Measurements from ENCODE around the gene AMER2. TPM values are rescaled to one million over a fixed set of nuclear protein-coding genes. Genes with fewer than 3 reads are reported as not detected.

The AMER2 gene
- total and polyA plus RNA-seq, 2 experiments from 2014 or later: not detected

- Histone ChIP-seq H3K4me1 (ENCODE audit: insufficient read depth) (0 out of 2 replicates have a peak, but pooled peaks cover 3% of the 10 kb centered on the region), H3K9ac (no peak overlapping the region), H3K79me2 (ENCODE audit: insufficient read depth) (no peaks in the 10 kb centered on the region), H3K9me3 (ENCODE audit: low read depth) (no peaks in the 10 kb centered on the region), H4K20me1 (ENCODE audit: insufficient read depth) (no peaks in the 10 kb centered on the region), H3K27me3 (replicated peaks; ENCODE audit: insufficient read depth) (peaks cover 3% of the 10 kb centered on the region; the same call in 1 of the 2 replicates), H3K4me3 (no peak overlapping the region), H3K36me3 (ENCODE audit: low read depth) (no peaks in the 10 kb centered on the region), H3K27ac (no peak overlapping the region), H3K4me2 (ENCODE audit: unreplicated experiment) (no peak overlapping the region), H3F3A (ENCODE audit: insufficient read depth) (no peaks in the 10 kb centered on the region), H3K9me2 (ENCODE audit: insufficient read depth) (no peaks in the 10 kb centered on the region), H2AFZ (no peak overlapping the region)
- TF ChIP-seq EZH2 (IDR thresholded peaks at IDR 0.05; ENCODE audit: insufficient read depth, poor library complexity, severe bottlenecking) (no peak), EZH2phosphoT487 (IDR thresholded peaks at IDR 0.05; ENCODE audit: insufficient read depth, low read depth) (no peak)
- WGBS, 2 experiments (ENCODE audit: low coverage in 1 of 2, low lambda C conversion rate in 2 of 2, missing lambda C conversion rate in 2 of 2): 43 to 48% methylated on average over 8 of the region's 8 CpGs
- no peak for DNase-seq
- in situ Hi-C loops (cut with MboI): no loop called here
Measured at GRCh38 chr13:25207291-25207810, 35.3 kb upstream of the AMER2 start.

GRCh38 chr13:25204863-25205262 is 32.8 kb upstream of the AMER2 start:
- in situ Hi-C loops (cut with MboI): no loop called here
- Histone ChIP-seq H4K20me1 (ENCODE audit: insufficient read depth) (no peaks in the 10 kb centered on the region), H3K27ac (no peak overlapping the region), H3K9ac (no peak overlapping the region), H3K36me3 (ENCODE audit: low read depth) (no peaks in the 10 kb centered on the region), H3F3A (ENCODE audit: insufficient read depth) (no peaks in the 10 kb centered on the region), H3K9me3 (ENCODE audit: low read depth) (no peaks in the 10 kb centered on the region), H3K79me2 (ENCODE audit: insufficient read depth) (no peaks in the 10 kb centered on the region), H2AFZ (no peak overlapping the region), H3K9me2 (ENCODE audit: insufficient read depth) (no peaks in the 10 kb centered on the region), H3K4me2 (ENCODE audit: unreplicated experiment) (no peak overlapping the region), H3K4me3 (no peak overlapping the region), H3K4me1 (ENCODE audit: insufficient read depth) (0 out of 2 replicates have a peak, but pooled peaks cover 3% of the 10 kb centered on the region), H3K27me3 (replicated peaks; ENCODE audit: insufficient read depth) (no peaks in the 10 kb centered on the region; the same call in 1 of the 2 replicates)
- WGBS, 2 experiments (ENCODE audit: low coverage in 1 of 2, low lambda C conversion rate in 2 of 2, missing lambda C conversion rate in 2 of 2): 74 to 76% methylated on average over 4 of the region's 4 CpGs
- TF ChIP-seq EZH2 (IDR thresholded peaks at IDR 0.05; ENCODE audit: insufficient read depth, poor library complexity, severe bottlenecking) (no peak), EZH2phosphoT487 (IDR thresholded peaks at IDR 0.05; ENCODE audit: insufficient read depth, low read depth) (no peak)
- no peak for DNase-seq

- H2AFZ ChIP-seq: no peak overlapping the region
Measured at GRCh38 chr13:25203127-25203740, 31.1 kb upstream of the AMER2 start.

GRCh38 chr13:25200783-25201182 is 28.7 kb upstream of the AMER2 start:
- TF ChIP-seq EZH2 (IDR thresholded peaks at IDR 0.05; ENCODE audit: insufficient read depth, poor library complexity, severe bottlenecking) (no peak), EZH2phosphoT487 (IDR thresholded peaks at IDR 0.05; ENCODE audit: insufficient read depth, low read depth) (no peak)
- no peaks in the 10 kb centered on the region for H3K9me3 ChIP-seq (ENCODE audit: low read depth)
- H3K4me1 ChIP-seq (ENCODE audit: insufficient read depth): 0 out of 2 replicates have a peak, but pooled peaks cover 3% of the 10 kb centered on the region
- H3F3A ChIP-seq (ENCODE audit: insufficient read depth): no peaks in the 10 kb centered on the region
- no peak for DNase-seq
- H3K9me2 ChIP-seq (ENCODE audit: insufficient read depth): no peaks in the 10 kb centered on the region
- no peak overlapping the region for H2AFZ ChIP-seq
- in situ Hi-C loops (cut with MboI): no loop called here
- no peaks in the 10 kb centered on the region for H4K20me1 ChIP-seq (ENCODE audit: insufficient read depth)
- no peak overlapping the region for H3K27ac ChIP-seq
- H3K27me3 ChIP-seq (replicated peaks; ENCODE audit: insufficient read depth): no peaks in the 10 kb centered on the region
- no peaks in the 10 kb centered on the region for H3K36me3 ChIP-seq (ENCODE audit: low read depth)
- no peak overlapping the region for H3K4me3 ChIP-seq
- no peak overlapping the region for H3K4me2 ChIP-seq (ENCODE audit: unreplicated experiment)
- H3K79me2 ChIP-seq (ENCODE audit: insufficient read depth): no peaks in the 10 kb centered on the region
- H3K9ac ChIP-seq: no peak overlapping the region
- WGBS, 2 experiments (ENCODE audit: low coverage in 1 of 2, low lambda C conversion rate in 2 of 2, missing lambda C conversion rate in 2 of 2): 52% methylated on average over 4 of the region's 4 CpGs

More at GRCh38 chr13:25203127-25203740, 31.1 kb upstream of the AMER2 start:
- no peaks in the 10 kb centered on the region for H3F3A ChIP-seq (ENCODE audit: insufficient read depth)
- no peak overlapping the region for H3K9ac ChIP-seq
- no peaks in the 10 kb centered on the region for H4K20me1 ChIP-seq (ENCODE audit: insufficient read depth)
- no peaks in the 10 kb centered on the region for H3K27me3 ChIP-seq (replicated peaks; ENCODE audit: insufficient read depth)
- 0 out of 2 replicates have a peak, but pooled peaks cover 3% of the 10 kb centered on the region for H3K4me1 ChIP-seq (ENCODE audit: insufficient read depth)
- no peak for TF ChIP-seq EZH2phosphoT487 (IDR thresholded peaks at IDR 0.05; ENCODE audit: insufficient read depth, low read depth)
- no peak for TF ChIP-seq EZH2 (IDR thresholded peaks at IDR 0.05; ENCODE audit: insufficient read depth, poor library complexity, severe bottlenecking)
- no peak overlapping the region for H3K4me3 ChIP-seq
- 6 to 9% methylated on average over 17 of the region's 17 CpGs for WGBS, 2 experiments (ENCODE audit: low coverage in 1 of 2, low lambda C conversion rate in 2 of 2, missing lambda C conversion rate in 2 of 2)
- no peak overlapping the region for H3K27ac ChIP-seq
- no peak overlapping the region for H3K4me2 ChIP-seq (ENCODE audit: unreplicated experiment)
- H3K36me3 ChIP-seq (ENCODE audit: low read depth): no peaks in the 10 kb centered on the region
- no peaks in the 10 kb centered on the region for H3K9me3 ChIP-seq (ENCODE audit: low read depth)
- H3K79me2 ChIP-seq (ENCODE audit: insufficient read depth): no peaks in the 10 kb centered on the region
- no peaks in the 10 kb centered on the region for H3K9me2 ChIP-seq (ENCODE audit: insufficient read depth)
- DNase-seq: peak; percentile 20
- in situ Hi-C loops (cut with MboI): no loop called here
